Adrenal gland (tissue), 5 donors: ENCODE results near the gene CDK5RAP2.

ENCODE experiments used
- POLR2A ChIP-seq, 2 donors: fragments of 450-650 bp; IDR thresholded peaks; one replicate each; pipeline ENCODE4 v1.6.1; 2017; ENCODE audit warnings: antibody characterized with exemption in 2 of 2, mild to moderate bottlenecking in 2 of 2, moderate library complexity in 1 of 2
- TF ChIP-seq, protein P1 (sequence below), 6 experiments: fragments of 450-650 bp in 4 of 6; fragments of 200-600 bp in 2 of 6; sonication (generic) in 1 of 6; IDR thresholded peaks; 1 replicate in 5 of 6; 2 replicates in 1 of 6; pipeline versions ENCODE4 v1.5.1 to v1.8.0; 2016 to 2021; ENCODE audit warnings: antibody characterized with exemption in 6 of 6, mild to moderate bottlenecking in 2 of 6, moderate library complexity in 1 of 6
- donor health status: DM: no; HTN: no; CAD: no.

DNA sequence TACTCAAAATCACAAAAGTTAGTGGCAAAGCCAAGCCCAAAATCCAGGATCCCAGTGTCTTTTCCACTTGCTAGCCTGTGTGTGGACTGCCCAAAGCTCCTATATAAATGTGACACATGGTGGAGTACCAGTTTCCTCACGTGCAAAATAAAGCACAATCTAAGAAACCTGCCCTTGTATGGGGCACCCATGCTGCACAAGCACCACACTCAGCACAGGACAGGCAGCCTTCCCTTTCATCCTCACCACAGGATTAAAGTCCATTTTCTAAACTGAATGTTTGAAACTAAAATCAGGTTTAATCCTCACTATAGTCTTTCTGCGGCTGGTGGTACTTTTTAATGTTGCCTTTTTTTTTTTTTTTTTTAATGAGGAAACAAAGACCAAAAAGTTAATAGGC lies 5.5 kb downstream of the CDK5RAP2 start:
- TF ChIP-seq, protein P1, sequence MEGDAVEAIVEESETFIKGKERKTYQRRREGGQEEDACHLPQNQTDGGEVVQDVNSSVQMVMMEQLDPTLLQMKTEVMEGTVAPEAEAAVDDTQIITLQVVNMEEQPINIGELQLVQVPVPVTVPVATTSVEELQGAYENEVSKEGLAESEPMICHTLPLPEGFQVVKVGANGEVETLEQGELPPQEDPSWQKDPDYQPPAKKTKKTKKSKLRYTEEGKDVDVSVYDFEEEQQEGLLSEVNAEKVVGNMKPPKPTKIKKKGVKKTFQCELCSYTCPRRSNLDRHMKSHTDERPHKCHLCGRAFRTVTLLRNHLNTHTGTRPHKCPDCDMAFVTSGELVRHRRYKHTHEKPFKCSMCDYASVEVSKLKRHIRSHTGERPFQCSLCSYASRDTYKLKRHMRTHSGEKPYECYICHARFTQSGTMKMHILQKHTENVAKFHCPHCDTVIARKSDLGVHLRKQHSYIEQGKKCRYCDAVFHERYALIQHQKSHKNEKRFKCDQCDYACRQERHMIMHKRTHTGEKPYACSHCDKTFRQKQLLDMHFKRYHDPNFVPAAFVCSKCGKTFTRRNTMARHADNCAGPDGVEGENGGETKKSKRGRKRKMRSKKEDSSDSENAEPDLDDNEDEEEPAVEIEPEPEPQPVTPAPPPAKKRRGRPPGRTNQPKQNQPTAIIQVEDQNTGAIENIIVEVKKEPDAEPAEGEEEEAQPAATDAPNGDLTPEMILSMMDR (IDR thresholded peaks at IDR 0.05): no peak
- TF ChIP-seq POLR2A (IDR thresholded peaks at IDR 0.05): no peak
